ENCODE data around the gene ORM2.

ORM2 gene

GRCh38 chr9:114348906-114349482 is 19.3 kb downstream of the ORM2 start:
- peak; percentile 74 for DNase-seq (ENCODE audit: low read depth, low spot score)

GRCh38 chr9:114349713-114350480 is 20.2 kb downstream of the ORM2 start:
- no peak for DNase-seq (ENCODE audit: low read depth, low spot score)

- no peak for DNase-seq (ENCODE audit: low read depth, low spot score)
Measured at GRCh38 chr9:114350636-114351401, 21.1 kb downstream of the ORM2 start.

- no peak for DNase-seq (ENCODE audit: low read depth, low spot score)
Measured at GRCh38 chr9:114351932-114352331, 22.3 kb downstream of the ORM2 start.

GRCh38 chr9:114355821-114356220 is 26.2 kb downstream of the ORM2 start:
- DNase-seq (ENCODE audit: low read depth, low spot score) = no peak

- DNase-seq (ENCODE audit: low read depth, low spot score) = no peak
Measured at GRCh38 chr9:114356792-114357191, 27.1 kb downstream of the ORM2 start.

GRCh38 chr9:114357360-114357759 is 27.7 kb downstream of the ORM2 start:
- DNase-seq (ENCODE audit: low read depth, low spot score) = no peak

GRCh38 chr9:114357911-114358328 is 28.3 kb downstream of the ORM2 start:
- DNase-seq (ENCODE audit: low read depth, low spot score) = no peak

- DNase-seq (ENCODE audit: low read depth, low spot score) = no peak
Measured at GRCh38 chr9:114359801-114360200, 30.1 kb downstream of the ORM2 start.

GRCh38 chr9:114361542-114361941 is 31.9 kb downstream of the ORM2 start:
- no peak for DNase-seq (ENCODE audit: low read depth, low spot score)

GRCh38 chr9:114362394-114362793 is 32.7 kb downstream of the ORM2 start:
- no peak for DNase-seq (ENCODE audit: low read depth, low spot score)

- no peak for DNase-seq (ENCODE audit: low read depth, low spot score)
Measured at GRCh38 chr9:114363424-114363823, 33.8 kb downstream of the ORM2 start.

- no peak for DNase-seq (ENCODE audit: low read depth, low spot score)
Measured at GRCh38 chr9:114364134-114365041, 34.7 kb downstream of the ORM2 start.

- DNase-seq (ENCODE audit: low read depth, low spot score) = no peak
Measured at GRCh38 chr9:114365194-114365593, 35.5 kb downstream of the ORM2 start.

- no peak for DNase-seq (ENCODE audit: low read depth, low spot score)
Measured at GRCh38 chr9:114366334-114367128, 36.9 kb downstream of the ORM2 start.

GRCh38 chr9:114367366-114367765 is 37.7 kb downstream of the ORM2 start:
- no peak for DNase-seq (ENCODE audit: low read depth, low spot score)

GRCh38 chr9:114367772-114368569 is 38.3 kb downstream of the ORM2 start:
- no peak for DNase-seq (ENCODE audit: low read depth, low spot score)

- no peak for DNase-seq (ENCODE audit: low read depth, low spot score)
Measured at GRCh38 chr9:114369216-114370130, 39.8 kb downstream of the ORM2 start.
